H1 (cell line): ENCODE measurements around the gene FLNA. TPM values are rescaled to one million over a fixed set of nuclear protein-coding genes. Genes with fewer than 3 reads are reported as not detected.

Experiments used
- CTCF ChIA-PET: fragments of 300-600 bp; sonication (Branson Sonifier 250); formaldehyde crosslinking; loops from one replicate; lab custom pipeline; 2021; ENCODE audit not compliant: partially characterized antibody; lab: Charles Lee
- POLR2A ChIA-PET: fragments of 300-600 bp; sonication (Branson Sonifier 250); formaldehyde crosslinking; loops from one replicate; lab custom pipeline; 2021; ENCODE audit warnings: inconsistent platforms; ENCODE audit not compliant: partially characterized antibody; lab: Charles Lee
- DNase-seq, 2 experiments: peaks; one replicate each; pipeline versions ENCODE4 v3.0.0 to v3.0.0-alpha.2; 2010 to 2022; ENCODE audit warnings: low spot score in 2 of 2, low read depth in 1 of 2, mixed read lengths in 1 of 2
- FAIRE-seq: peaks from 2 replicates; lab custom pipeline; 2011; peaks lifted over from hg19 to GRCh38; lab: Jason Lieb, UNC
- H2AFZ ChIP-seq: 2 replicates; pipeline ENCODE4 v1.8.1; 2012; ENCODE audit warnings: low read length, inconsistent platforms
- H2AK5ac ChIP-seq: 2 replicates; pipeline ENCODE4 v1.6.1; 2013; ENCODE audit warnings: low read depth, low read length
- H2BK120ac ChIP-seq: replicated peaks from 2 replicates; pipeline ENCODE3; 2013; ENCODE audit warnings: low read depth, low read length, inconsistent platforms
- H2BK12ac ChIP-seq: 2 replicates; pipeline ENCODE4 v1.6.1; 2013; ENCODE audit warnings: low read depth, low read length
- H2BK15ac ChIP-seq: 2 replicates; pipeline ENCODE4 v1.6.1; 2013; ENCODE audit warnings: low read length
- H2BK20ac ChIP-seq: 2 replicates; pipeline ENCODE4 v1.6.1; 2013; ENCODE audit warnings: low read length
- H2BK5ac ChIP-seq: 2 replicates; pipeline ENCODE4 v1.6.1; 2013; ENCODE audit warnings: low read depth, low read length
- H3K14ac ChIP-seq: 2 replicates; pipeline ENCODE4 v1.6.1; 2013; ENCODE audit warnings: inconsistent platforms; ENCODE audit not compliant: insufficient read length
- H3K18ac ChIP-seq: 2 replicates; pipeline ENCODE4 v1.6.1; 2013; ENCODE audit warnings: low read length; ENCODE audit errors: extremely low read depth
- H3K23ac ChIP-seq: 2 replicates; pipeline ENCODE4 v1.6.1; 2013; ENCODE audit warnings: inconsistent platforms; ENCODE audit not compliant: insufficient read length
- H3K23me2 ChIP-seq: 2 replicates; pipeline ENCODE4 v1.6.1; 2013; ENCODE audit warnings: low read depth, low read length
- H3K27ac ChIP-seq: 2 replicates; pipeline ENCODE4 v1.6.1; 2011; ENCODE audit warnings: low read depth, low read length, inconsistent platforms
- H3K27me3 ChIP-seq, 4 experiments: replicated peaks in 1 of 4; 1 replicate in 1 of 4; 2 replicates in 3 of 4; pipeline versions ENCODE4 v1.6.1 to v1.8.1; 2011 to 2013; ENCODE audit warnings: low read length in 3 of 4, mild to moderate bottlenecking in 3 of 4, inconsistent platforms in 2 of 4, mixed read lengths in 2 of 4, moderate library complexity in 1 of 4; ENCODE audit not compliant: control insufficient read depth in 3 of 4, insufficient read depth in 3 of 4; ENCODE audit errors: extremely low read depth in 1 of 4
- H3K36me3 ChIP-seq, 4 experiments: 2 replicates each; pipeline versions ENCODE4 v1.6.1 to v1.8.1; 2011 to 2013; ENCODE audit warnings: mild to moderate bottlenecking in 4 of 4, low read length in 3 of 4, moderate library complexity in 2 of 4, control low read depth in 1 of 4, inconsistent platforms in 1 of 4; ENCODE audit not compliant: insufficient read depth in 4 of 4, control insufficient read depth in 2 of 4
- H3K4ac ChIP-seq: replicated peaks from 2 replicates; pipeline ENCODE3; 2013; ENCODE audit warnings: low read length, low read depth, mixed read lengths, inconsistent platforms; ENCODE audit not compliant: insufficient read length
- H3K4me1 ChIP-seq, 4 experiments: replicated peaks in 1 of 4; 1 replicate in 1 of 4; 2 replicates in 3 of 4; pipeline versions ENCODE4 v1.6.1 to v1.8.1; 2011 to 2013; ENCODE audit warnings: low read length in 3 of 4, inconsistent platforms in 2 of 4, mixed read lengths in 1 of 4; ENCODE audit not compliant: insufficient read depth in 4 of 4, control insufficient read depth in 3 of 4
- H3K4me2 ChIP-seq, 2 experiments: 2 replicates each; pipeline versions ENCODE4 v1.6.1 to v1.8.1; 2011 to 2013; ENCODE audit warnings: low read depth in 2 of 2, low read length in 2 of 2, control low read depth in 1 of 2, inconsistent platforms in 1 of 2, mild to moderate bottlenecking in 1 of 2; ENCODE audit not compliant: insufficient read depth in 1 of 2
- H3K4me3 ChIP-seq, 4 experiments: fragments of 200-600, 300-600 bp in 1 of 4; sonication (generic), shearing (Covaris generic), sonication (Bioruptor Twin) in 1 of 4; 2 replicates each; pipeline versions ENCODE4 v1.5.1 to v1.8.1; 2011 to 2016; ENCODE audit warnings: low read length in 4 of 4, low read depth in 3 of 4, control low read depth in 2 of 4, inconsistent platforms in 2 of 4, mild to moderate bottlenecking in 2 of 4, mixed read lengths in 1 of 4, moderate library complexity in 1 of 4; ENCODE audit not compliant: insufficient read depth in 2 of 4; ENCODE audit errors: extremely low read depth in 1 of 4
- H3K56ac ChIP-seq: replicated peaks from 2 replicates; pipeline ENCODE3; 2013; ENCODE audit warnings: low read depth, mild to moderate bottlenecking, mixed read lengths, low read length, inconsistent platforms; ENCODE audit not compliant: insufficient read length
- H3K79me1 ChIP-seq: 2 replicates; pipeline ENCODE4 v1.6.1; 2013; ENCODE audit warnings: low read depth, low read length, control low read depth
- H3K79me2 ChIP-seq, 2 experiments: 2 replicates each; pipeline versions ENCODE4 v1.6.1 to v1.8.1; 2012 to 2013; ENCODE audit warnings: low read length in 2 of 2, mild to moderate bottlenecking in 2 of 2, inconsistent platforms in 1 of 2; ENCODE audit not compliant: insufficient read depth in 2 of 2, control insufficient read depth in 1 of 2
- H3K9ac ChIP-seq, 4 experiments: replicated peaks in 1 of 4; 1 replicate in 1 of 4; 2 replicates in 3 of 4; pipeline versions ENCODE4 v1.6.1 to v1.8.1; 2011 to 2013; ENCODE audit warnings: low read depth in 3 of 4, low read length in 3 of 4, control low read depth in 2 of 4, mild to moderate bottlenecking in 2 of 4, moderate library complexity in 2 of 4, inconsistent platforms in 1 of 4; ENCODE audit errors: extremely low read depth in 1 of 4
- H3K9me3 ChIP-seq, 2 experiments: 2 replicates each; pipeline versions ENCODE4 v1.6.1 to v1.8.1; 2012 to 2013; ENCODE audit warnings: mild to moderate bottlenecking in 2 of 2, moderate library complexity in 2 of 2, control low read depth in 1 of 2, inconsistent platforms in 1 of 2, low read depth in 1 of 2, low read length in 1 of 2, mixed read lengths in 1 of 2; ENCODE audit not compliant: insufficient read depth in 2 of 2
- H4K20me1 ChIP-seq, 2 experiments: replicated peaks in 1 of 2; 2 replicates each; pipeline versions ENCODE3 to v1.8.1; 2011 to 2013; ENCODE audit warnings: inconsistent platforms in 2 of 2, low read length in 2 of 2, mild to moderate bottlenecking in 1 of 2; ENCODE audit not compliant: insufficient read depth in 2 of 2, control insufficient read depth in 1 of 2
- H4K5ac ChIP-seq: 2 replicates; pipeline ENCODE4 v1.6.1; 2013; ENCODE audit warnings: low read length, low read depth, mixed read lengths, inconsistent platforms; ENCODE audit not compliant: insufficient read length
- H4K8ac ChIP-seq: 2 replicates; pipeline ENCODE4 v1.8.0; 2013; ENCODE audit warnings: mild to moderate bottlenecking, moderate library complexity, low read length, inconsistent platforms; ENCODE audit not compliant: insufficient read depth; ENCODE audit errors: extremely low read depth
- H4K91ac ChIP-seq: replicated peaks from 2 replicates; pipeline ENCODE3; 2013; ENCODE audit warnings: low read length, mixed read lengths, inconsistent platforms; ENCODE audit not compliant: insufficient read length
- ATF2 ChIP-seq: IDR thresholded peaks from 2 replicates; pipeline ENCODE4 v1.6.1; 2012; ENCODE audit warnings: low read length, inconsistent platforms
- CEBPB ChIP-seq: IDR thresholded peaks from 2 replicates; pipeline ENCODE4 v1.6.1; 2012; ENCODE audit warnings: low read depth, low read length
- FOSL1 ChIP-seq: IDR thresholded peaks from 2 replicates; pipeline ENCODE4 v1.6.1; 2011; ENCODE audit warnings: mild to moderate bottlenecking, low read depth, low read length, moderate library complexity; ENCODE audit not compliant: insufficient read depth
- NANOG ChIP-seq: IDR thresholded peaks from 2 replicates; pipeline ENCODE4 v1.6.1; 2011; ENCODE audit warnings: low read length, low read depth, mild to moderate bottlenecking, inconsistent platforms; ENCODE audit not compliant: insufficient read depth, poor library complexity, severe bottlenecking
- POLR2A ChIP-seq, 2 experiments: IDR thresholded peaks; 1 replicate in 1 of 2; 2 replicates in 1 of 2; pipeline ENCODE4 v1.6.1; 2011; ENCODE audit warnings: low read depth in 2 of 2, low read length in 2 of 2, mild to moderate bottlenecking in 2 of 2; ENCODE audit errors: control extremely low read depth in 1 of 2
- POLR2AphosphoS5 ChIP-seq: IDR thresholded peaks from 2 replicates; pipeline ENCODE4 v1.6.1; 2011; ENCODE audit warnings: low read depth, low read length
- SRF ChIP-seq: IDR thresholded peaks from 2 replicates; pipeline ENCODE4 v1.6.1; 2011; ENCODE audit warnings: mild to moderate bottlenecking, low read depth, low read length, moderate library complexity
- WGBS, 2 experiments: shearing (Covaris generic) in 1 of 2; methylation state at CpG; one replicate each; pipeline versions ENCODE4 v1.1.6 to v1.1.7; 2013 to 2015; ENCODE audit warnings: low lambda C conversion rate in 2 of 2, mixed read lengths in 2 of 2, inconsistent platforms in 1 of 2, low coverage in 1 of 2, missing lambda C conversion rate in 1 of 2; ENCODE audit not compliant: insufficient replicate concordance in 2 of 2, insufficient coverage in 1 of 2, insufficient read length in 1 of 2; ENCODE audit errors: extremely low coverage in 1 of 2, missing lambda C conversion rate in 1 of 2; 5-methylcytosine and 5-hydroxymethylcytosine counted together
- polyA plus RNA-seq, 7 experiments: library from polyadenylated mRNA; depleted of rRNA in 3 of 7; stranded (reverse) in 5 of 7; unstranded in 2 of 7; fragments of >200 nt in 5 of 7; fragments of 200-250 nt in 2 of 7; gene quantifications; 1 replicate in 5 of 7; 2 replicates in 1 of 7; 4 replicates in 1 of 7; pipeline versions ENCODE4 v1.2.1 to v1.2.3, GENCODE V29; 2011 to 2013; ENCODE audit warnings: missing spikeins in 2 of 7, mixed read lengths in 2 of 7
- total RNA-seq: library from RNA; stranded (reverse); fragmentation: NEBNext Ultra II Directional; extraction: Animal tissue kit (Norgen Biotek cat#: 25700); gene quantifications from 2 replicates; pipeline ENCODE4 v1.2.1, GENCODE V29; 2021

The FLNA gene
- total and polyA plus RNA-seq, 2 of the 8 experiments (the other 6 are each of a cell fraction or from before 2014, with no cell fraction given): 315 to 925 TPM

GRCh38 chrX:154355776-154356140, 18.7 kb downstream of the FLNA start:
- H4K8ac ChIP-seq: no peak overlapping the region
- POLR2A ChIA-PET: interaction anchor here (1.0 to 15.6 kb wide), 5 partner anchors 7 to 45 kb away, joined by 3 to 348 read pairs (median 12); partner anchors contain the start of gene RPL10
- no peaks in the 10 kb centered on the region for H3K9me3 ChIP-seq
- FAIRE-seq (no peak), DNase-seq (no peak)
- no peak for TF ChIP-seq SRF
- TF ChIP-seq POLR2A (IDR thresholded peaks at IDR 0.05; ENCODE audit: control extremely low read depth in 1 of 2, low read depth in 2 of 2, low read length in 2 of 2): peak in 1 of 2 experiments; percentile 51; a peak in 1 of 3 replicates
- peak; percentile 30; the same call in 1 of the 2 replicates for TF ChIP-seq POLR2AphosphoS5
- no peak for TF ChIP-seq ATF2
- TF ChIP-seq CEBPB: no peak
- TF ChIP-seq FOSL1: no peak
- TF ChIP-seq NANOG: no peak
- H2BK5ac ChIP-seq: no peak overlapping the region
- H4K20me1 ChIP-seq: peaks cover 7 to 44% of the 10 kb centered on the region in 2 experiments
- no peak overlapping the region for H3K18ac ChIP-seq
- no peak overlapping the region for H3K14ac ChIP-seq
- no peak overlapping the region for H4K91ac ChIP-seq
- WGBS, 2 experiments: 100% methylated on average over 5 of the region's 12 CpGs; no CpG with 5 or more reads in 1 of the 2 experiments
- no peak overlapping the region for H3K56ac ChIP-seq
- no peak overlapping the region for H3K23ac ChIP-seq
- CTCF ChIA-PET: interaction anchor here (0.9 kb wide), 1 partner anchor 17 kb away, joined by 3 read pairs; no protein-coding TSS in a partner anchor
- no peak overlapping the region for H3K4me2 ChIP-seq
- H2BK120ac ChIP-seq: no peak overlapping the region
- H3K27me3 ChIP-seq: no peaks in the 10 kb centered on the region
- H3K23me2 ChIP-seq: no peaks in the 10 kb centered on the region
- H3K27ac ChIP-seq: no peak overlapping the region
- no peak overlapping the region for H2BK15ac ChIP-seq
- no peaks in the 10 kb centered on the region; a peak in 1 of 4 replicates for H3K79me2 ChIP-seq
- H3K9ac ChIP-seq: no peak overlapping the region
- H2BK12ac ChIP-seq: no peak overlapping the region
- no peak overlapping the region for H3K4me3 ChIP-seq
- no peak overlapping the region for H4K5ac ChIP-seq
- H3K36me3 ChIP-seq: peaks cover 41 to 99% (median 84%) of the 10 kb centered on the region in 4 experiments
- H2AFZ ChIP-seq: no peak overlapping the region
- H3K79me1 ChIP-seq: no peaks in the 10 kb centered on the region; the same call in 1 of the 2 replicates
- no peak overlapping the region for H2AK5ac ChIP-seq
- H2BK20ac ChIP-seq: no peak overlapping the region
- no peak overlapping the region for H3K4ac ChIP-seq
- H3K4me1 ChIP-seq: no peaks in the 10 kb centered on the region
